ENCODE data around the gene CXCR6.
"Not testable (repeated sequence)": the region's sequence is repeated elsewhere in the genome, so short reads cannot be mapped to it uniquely, and the experiment has no call there.

The CXCR6 gene

DNA sequence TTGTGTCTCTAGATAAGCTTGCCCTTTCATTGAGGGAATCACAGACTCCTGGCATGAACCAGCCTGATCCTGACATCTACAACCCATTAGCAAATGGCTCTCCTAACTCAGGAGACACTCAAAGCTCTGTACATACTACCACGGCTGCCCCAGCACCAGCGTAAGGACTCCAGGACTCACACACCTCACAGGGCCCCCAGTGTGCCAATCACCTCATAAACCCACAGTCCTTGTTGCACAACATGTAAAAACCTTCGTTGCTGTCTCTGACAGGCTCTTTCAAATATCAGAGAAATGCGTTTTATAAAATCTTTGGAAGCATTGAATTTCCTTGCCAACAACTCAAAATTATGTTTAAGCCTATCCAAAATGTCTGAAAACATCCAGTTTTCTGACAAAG, 45.1 kb downstream of the CXCR6 start:
- DNase-seq (ENCODE audit: low read depth in 2 of 2) = no peak

DNA sequence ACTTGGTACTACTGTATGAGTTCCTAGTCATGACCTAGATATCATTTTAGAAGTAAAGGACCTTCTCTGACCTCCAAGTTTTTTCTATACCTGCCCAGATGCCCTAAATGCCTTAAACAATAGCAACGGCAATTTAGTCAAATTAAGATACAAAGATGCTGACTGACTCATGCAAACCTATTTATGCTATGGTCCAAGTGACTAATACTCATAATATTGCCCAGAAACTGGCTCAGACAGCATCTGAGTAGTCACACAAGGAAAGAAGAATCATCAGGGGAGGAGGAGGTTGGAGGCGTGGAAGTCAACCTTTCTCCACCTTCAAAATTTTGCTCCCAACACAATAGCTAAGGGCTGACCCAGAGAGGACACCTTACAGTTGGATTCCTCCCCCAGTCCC, 45.5 kb downstream of the CXCR6 start:
- no peak for DNase-seq (ENCODE audit: low read depth in 2 of 2)

DNA sequence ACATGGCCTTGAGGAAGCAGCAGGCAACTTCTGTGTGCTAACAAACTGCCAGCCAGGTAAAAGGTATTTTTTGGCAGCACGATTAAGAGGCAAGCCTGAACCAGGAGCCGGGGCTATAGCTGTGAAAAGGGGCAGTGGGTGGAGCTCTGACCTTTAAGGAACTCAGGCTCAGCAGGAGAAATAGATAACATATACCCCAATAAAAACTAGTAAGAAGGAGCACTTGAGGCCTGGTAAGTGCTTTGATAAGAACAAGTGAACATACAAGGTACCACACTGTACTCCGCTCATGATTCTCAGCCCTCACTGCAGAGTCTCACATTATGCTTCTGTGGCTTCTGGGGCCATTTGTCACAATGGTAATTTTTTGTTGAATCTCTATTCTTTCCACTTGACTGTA, 46.9 kb downstream of the CXCR6 start:
- no peak for DNase-seq (ENCODE audit: low read depth in 2 of 2)

DNA sequence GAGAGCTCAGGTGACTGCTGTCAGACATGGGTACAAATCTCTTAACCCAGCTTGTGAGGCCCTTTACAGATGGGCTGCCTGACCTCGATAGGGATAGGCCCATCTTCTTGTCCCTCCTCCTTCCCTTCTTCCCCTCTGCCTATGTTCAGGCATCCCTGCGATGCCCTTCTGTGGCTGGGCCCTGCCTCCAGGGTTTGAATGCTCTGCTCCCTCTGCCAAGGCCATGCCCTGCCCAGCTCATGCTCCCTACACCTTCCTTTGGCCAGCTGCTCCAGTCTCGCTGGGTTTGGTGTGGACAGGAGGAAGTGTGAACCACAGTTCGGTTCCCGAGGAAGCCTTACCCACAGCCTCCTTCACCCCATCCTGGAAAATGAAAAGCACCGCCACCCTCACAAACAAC, 48.1 kb downstream of the CXCR6 start:
- no peak for DNase-seq (ENCODE audit: low read depth in 2 of 2)

DNA sequence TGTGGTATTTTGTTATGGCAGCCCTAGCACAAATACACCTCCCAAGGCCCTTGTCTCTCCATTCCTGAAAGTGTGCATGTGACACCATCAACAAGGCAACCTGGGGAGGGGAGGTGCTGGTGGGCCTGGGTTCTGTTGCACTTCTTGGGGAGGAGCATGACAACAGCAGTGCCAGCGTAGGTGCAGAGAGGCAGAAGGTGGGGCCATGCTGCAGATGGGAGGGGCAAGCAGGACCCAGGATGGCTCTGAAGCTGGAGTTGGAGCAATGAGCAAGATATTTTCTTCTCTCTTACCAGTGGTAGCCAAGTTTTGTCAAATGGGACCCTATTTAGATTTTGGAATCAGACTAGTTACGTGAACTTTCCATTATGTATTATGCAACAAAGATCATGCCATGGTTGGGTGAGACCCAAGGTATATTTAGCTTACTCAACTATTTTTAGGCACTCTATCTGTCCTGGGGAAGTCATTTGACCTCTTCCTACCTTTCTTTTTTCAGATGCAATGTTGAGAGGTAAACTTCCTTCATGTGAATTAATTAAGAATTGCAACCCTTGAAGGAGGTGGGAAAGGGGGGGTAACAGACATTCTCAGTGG, 49.0 kb downstream of the CXCR6 start:
- no peak for DNase-seq (ENCODE audit: low read depth in 2 of 2)

DNA sequence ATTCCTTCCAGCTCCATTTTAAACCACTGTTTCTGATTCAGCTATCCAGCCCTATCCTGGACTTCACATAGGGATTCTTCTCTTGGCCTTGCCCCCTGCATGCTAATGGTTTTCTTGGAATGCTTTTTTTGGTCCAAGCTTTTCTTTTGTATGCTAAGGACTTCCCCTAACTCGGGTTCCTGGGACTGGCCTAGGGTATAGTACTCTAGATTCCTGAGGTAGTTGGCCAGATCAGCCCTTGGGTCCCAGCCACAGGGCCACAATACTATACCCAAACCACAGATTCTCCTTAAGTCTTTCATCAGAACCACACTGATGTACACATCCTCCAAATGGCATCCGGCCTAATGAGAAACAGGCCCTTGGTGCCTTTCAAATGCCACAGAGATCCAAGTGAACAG, 49.6 kb downstream of the CXCR6 start:
- DNase-seq (ENCODE audit: low read depth in 2 of 2) = no peak

DNA sequence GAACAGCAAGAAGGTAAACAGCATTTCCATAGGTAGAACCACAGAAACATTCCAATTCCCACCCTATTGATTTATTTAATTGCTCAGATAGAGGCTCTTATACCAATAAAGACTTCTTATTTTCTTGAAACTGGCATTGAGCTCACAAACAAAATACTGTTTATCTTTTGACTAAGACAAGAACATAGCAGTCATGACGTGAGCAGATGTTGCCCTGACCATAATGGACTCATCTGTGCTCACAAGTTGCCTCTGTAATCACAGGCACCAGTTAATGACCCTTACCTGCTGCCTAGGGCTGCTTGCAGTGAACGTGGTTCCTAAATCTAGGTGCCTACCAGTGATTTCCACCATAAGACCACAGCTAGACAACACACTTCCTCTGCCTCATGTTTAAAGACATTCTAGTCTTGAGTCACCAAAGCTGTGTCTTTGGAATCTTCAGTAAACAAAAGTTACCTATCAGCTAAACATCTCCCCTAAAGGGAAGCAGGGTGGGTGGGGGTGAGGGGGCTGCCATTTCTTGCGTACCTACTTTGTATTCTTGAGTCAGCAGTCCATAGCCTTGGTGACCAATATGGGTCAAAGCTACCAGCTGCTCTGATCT, 50.3 kb downstream of the CXCR6 start:
- no peak for DNase-seq (ENCODE audit: low read depth in 2 of 2)

DNA sequence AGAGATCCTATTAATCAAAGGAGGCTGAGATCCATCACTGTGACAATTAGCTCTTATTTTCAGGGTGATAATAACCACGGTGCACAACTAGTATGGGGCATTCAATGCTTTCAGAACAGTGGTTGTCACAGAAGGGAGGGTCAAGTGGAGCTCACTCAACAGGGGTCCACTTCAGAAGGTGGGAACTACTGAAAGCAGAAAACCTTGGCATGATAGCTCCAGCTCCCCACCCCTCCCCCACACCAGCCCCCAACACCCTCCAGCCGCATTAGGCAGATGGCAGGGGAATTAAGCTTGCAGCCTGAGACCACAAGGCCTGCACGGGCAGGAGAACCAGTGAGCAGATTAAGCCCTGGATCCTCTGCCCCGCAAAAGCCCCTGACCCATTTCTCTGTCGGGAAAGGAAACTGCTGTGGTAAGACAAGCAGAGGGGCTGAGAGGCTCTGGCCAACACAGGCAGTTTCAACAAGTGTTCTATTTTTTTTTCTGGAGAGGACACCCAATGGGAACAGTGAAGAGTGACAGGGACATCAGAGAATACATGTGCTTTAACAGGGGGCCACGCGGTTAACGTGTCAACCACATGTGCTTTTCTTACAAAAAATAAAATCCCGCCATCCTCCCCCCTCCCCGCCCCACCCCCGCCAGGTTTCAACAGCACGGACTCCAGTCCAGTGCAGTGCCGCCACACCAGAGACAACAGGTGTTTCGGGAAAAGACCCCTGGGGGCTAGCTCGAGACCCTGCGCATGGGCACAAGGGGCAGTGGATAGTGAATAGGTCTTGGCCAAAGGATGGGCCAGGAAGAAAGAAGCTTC, 51.4 kb downstream of the CXCR6 start:
- DNase-seq (ENCODE audit: low read depth in 2 of 2) = peak in 1 of 2 donors; percentile 23

DNA sequence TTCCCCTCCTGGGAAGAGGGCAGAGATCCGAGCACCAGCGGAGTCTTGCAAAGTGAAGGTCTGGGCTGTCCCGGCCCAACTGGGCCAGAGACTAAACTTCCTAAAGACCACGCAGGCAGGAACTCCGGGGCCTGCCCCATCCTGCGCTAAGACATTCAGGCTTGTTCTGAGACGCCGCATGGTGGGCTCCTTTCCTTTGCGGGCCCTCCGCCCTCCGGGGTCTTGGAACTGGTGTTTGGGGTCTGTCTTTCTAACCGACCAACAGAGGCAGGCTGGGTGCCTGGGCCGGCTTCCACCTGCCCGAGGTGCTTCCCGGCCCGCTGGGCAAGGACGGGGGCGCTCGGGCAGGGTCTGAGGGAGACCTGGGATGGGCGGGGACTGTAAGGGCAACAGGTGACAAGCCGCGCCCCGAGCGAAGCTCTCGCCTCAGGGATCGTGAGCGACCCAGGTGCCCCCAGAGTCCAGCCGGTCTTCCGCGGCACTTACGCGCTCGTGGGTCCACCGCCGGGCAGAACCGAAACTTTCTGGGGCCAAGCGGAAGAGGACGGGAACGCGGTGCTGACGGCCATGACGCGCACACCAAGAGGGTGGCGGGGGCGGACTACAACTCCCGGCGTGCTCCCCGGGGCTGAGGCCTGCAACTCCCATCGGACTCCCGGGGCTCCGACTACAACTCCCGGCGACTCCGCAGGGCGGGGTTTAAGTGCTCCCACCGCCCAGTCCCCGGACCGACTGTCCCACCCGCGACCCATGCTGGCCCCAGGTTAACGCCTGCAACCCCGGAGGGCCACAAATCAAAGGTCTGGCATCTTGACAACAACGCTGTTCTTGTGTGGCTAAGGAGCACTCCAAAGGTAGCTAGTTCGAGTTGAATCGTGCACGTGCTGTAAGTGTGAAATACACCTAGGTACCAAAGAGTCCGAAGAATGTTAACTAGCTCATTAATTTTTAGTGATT, 52.2 kb downstream of the CXCR6 start, which contains the start of gene FYCO1:
FYCO1 (minus strand) TSS at position 589 of the 957 bp plus-strand sequence. CDS start 10,914 bp downstream, outside the sequence.
- peak; percentile 67 to 73 for DNase-seq (ENCODE audit: low read depth in 2 of 2)

DNA sequence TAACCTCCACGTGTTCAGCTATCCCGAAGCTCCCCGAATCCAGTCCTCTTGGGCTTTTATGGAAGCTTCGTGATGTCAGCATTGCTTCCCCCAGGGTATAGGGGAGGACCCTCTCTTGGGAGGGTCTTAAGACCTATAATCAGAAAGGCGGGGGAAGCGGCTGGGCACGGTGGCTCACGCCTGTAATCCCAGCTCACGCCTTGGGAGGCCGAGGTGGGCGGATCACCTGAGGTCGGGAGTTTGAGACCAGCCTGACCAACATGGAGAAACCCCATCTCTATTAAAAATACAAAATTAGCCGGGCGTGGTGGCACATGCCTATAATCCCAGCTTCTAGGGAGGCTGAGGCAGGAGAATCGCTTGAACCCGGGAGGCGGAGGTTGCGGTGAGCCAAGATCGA, 54.2 kb downstream of the CXCR6 start:
- not testable (repeated sequence) for DNase-seq (ENCODE audit: low read depth in 2 of 2)

DNA sequence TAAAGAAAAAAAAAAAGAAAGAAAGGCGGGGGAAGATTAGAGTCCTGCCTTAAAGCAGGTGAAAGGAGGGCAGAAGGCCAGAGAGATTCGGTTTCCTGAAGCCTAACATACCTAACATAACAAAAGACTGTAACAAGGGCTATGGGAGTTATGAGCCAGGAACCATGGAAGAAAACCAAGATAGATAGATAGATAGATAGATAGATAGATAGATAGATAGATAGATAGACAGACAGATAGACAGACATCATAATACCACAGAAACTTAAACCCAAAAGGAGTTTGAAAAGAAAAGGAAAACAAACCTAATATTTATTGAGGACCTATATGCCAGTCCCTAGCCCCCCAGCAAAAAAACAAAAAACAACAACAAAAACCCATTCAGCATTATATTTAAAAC, 54.7 kb downstream of the CXCR6 start:
- DNase-seq (ENCODE audit: low read depth in 2 of 2) = no peak

Data from stimulated activated CD8-positive, alpha-beta memory T cell treated with anti-CD3 and anti-CD28 coated beads, Interleukin-7, amount 100 ng/mL, for 1 hour (primary cell).